ENCODE results near the gene SLC2A6.

Gene SLC2A6

DNA sequence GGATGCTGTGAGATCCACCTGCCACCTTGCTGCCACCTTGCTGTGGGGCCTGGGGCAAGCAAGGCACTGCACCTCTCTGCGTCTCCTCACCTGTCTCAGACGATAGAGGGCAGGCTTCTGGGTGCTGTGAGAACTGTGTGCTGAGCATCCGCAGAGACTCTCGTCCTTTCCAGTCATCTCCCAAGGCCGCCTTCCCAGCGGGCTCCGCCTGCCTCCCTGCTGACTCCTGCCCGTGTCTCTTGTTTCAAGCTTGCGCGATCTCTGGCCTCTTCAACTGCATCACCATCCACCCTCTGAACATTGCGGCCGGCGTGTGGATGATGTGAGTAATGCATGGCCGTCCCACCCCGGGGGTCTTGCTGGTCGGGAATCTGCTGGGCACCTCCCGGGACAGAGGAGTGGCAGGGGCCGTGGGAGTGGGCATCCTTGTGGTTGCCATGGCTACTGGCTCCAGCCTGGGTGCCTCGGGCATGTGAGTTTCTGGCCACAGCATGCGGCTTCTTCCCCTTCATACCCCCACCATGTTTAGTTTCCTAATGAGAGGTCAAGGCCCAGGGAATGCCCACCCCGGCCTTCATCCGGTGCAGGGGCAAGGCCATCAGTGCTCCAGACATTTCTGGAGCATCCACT is 15.6 kb downstream of the SLC2A6 start:
- no peak overlapping the region for H3K4me3 ChIP-seq (ENCODE audit: low read length)
- TF ChIP-seq, protein P1, sequence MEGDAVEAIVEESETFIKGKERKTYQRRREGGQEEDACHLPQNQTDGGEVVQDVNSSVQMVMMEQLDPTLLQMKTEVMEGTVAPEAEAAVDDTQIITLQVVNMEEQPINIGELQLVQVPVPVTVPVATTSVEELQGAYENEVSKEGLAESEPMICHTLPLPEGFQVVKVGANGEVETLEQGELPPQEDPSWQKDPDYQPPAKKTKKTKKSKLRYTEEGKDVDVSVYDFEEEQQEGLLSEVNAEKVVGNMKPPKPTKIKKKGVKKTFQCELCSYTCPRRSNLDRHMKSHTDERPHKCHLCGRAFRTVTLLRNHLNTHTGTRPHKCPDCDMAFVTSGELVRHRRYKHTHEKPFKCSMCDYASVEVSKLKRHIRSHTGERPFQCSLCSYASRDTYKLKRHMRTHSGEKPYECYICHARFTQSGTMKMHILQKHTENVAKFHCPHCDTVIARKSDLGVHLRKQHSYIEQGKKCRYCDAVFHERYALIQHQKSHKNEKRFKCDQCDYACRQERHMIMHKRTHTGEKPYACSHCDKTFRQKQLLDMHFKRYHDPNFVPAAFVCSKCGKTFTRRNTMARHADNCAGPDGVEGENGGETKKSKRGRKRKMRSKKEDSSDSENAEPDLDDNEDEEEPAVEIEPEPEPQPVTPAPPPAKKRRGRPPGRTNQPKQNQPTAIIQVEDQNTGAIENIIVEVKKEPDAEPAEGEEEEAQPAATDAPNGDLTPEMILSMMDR (conservative IDR thresholded peaks at IDR 0.05; ENCODE audit: low read depth, low read length): peak; percentile 35
- no peak for DNase-seq (ENCODE audit: low read depth)

DNA sequence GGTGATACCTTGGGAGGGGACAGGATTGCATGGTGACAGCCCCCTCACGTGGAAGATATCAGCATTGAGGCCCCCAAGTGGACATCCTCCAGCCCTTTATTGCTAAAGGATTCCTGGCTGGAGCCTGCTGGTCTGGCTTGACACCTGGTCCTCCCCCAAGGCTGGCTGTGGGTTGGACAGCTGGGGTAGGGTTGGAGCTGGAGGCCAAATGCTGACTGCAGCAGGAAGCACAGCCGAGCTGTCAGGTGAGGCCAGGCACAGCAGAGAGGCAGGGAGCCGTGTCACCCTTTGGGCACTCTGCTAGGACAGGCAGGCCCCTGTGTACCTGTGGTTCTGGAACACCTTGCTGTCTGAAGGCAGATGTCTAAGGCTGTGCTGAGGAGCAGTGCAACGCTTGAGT is 16.9 kb downstream of the SLC2A6 start:
- TF ChIP-seq, protein P1 (conservative IDR thresholded peaks at IDR 0.05; ENCODE audit: low read depth, low read length): no peak
- no peak overlapping the region for H3K4me3 ChIP-seq (ENCODE audit: low read length)
- no peak for DNase-seq (ENCODE audit: low read depth)

DNA sequence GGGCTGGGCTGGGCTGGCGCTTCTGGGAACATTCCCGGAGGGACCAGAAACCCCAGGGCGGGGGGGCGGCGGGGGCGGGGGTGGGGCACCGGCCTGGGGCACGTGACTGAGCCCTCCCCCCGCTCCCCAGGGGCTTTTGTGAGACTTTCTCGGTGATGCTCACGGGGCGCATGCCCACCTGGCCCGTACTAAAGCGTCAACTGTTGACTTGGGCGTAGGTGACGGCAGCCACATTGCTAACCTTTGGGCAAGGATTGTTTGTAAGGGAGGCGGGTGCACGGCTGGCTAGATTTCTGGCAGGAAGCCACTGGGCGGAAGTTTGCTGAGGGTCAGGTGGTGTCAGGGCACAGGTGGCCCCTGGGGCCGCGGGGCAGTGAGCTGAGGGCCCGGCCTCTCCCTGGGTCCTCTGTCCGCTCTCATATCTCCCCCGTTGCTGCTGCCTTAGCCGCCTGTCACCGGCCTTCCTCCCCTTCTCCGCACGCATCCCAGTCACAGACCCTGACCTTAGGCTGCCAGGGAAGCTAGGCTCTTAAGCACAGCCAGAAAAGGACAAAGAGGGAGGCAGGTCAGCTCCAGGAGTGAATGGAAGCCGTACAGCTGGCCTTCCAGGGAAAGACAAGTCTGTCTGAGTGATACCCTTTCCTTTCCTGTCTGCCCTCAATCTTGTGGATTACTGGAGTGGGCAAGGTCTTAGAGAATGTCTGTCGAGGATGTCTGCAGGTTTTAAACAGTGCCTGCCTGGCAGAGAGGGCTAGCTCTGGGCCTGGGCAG is 18.3 kb downstream of the SLC2A6 start:
- no peak for DNase-seq (ENCODE audit: low read depth)
- TF ChIP-seq, protein P1 (conservative IDR thresholded peaks at IDR 0.05; ENCODE audit: low read depth, low read length): no peak
- peak overlapping the region; percentile 62 for H3K4me3 ChIP-seq (ENCODE audit: low read length)

DNA sequence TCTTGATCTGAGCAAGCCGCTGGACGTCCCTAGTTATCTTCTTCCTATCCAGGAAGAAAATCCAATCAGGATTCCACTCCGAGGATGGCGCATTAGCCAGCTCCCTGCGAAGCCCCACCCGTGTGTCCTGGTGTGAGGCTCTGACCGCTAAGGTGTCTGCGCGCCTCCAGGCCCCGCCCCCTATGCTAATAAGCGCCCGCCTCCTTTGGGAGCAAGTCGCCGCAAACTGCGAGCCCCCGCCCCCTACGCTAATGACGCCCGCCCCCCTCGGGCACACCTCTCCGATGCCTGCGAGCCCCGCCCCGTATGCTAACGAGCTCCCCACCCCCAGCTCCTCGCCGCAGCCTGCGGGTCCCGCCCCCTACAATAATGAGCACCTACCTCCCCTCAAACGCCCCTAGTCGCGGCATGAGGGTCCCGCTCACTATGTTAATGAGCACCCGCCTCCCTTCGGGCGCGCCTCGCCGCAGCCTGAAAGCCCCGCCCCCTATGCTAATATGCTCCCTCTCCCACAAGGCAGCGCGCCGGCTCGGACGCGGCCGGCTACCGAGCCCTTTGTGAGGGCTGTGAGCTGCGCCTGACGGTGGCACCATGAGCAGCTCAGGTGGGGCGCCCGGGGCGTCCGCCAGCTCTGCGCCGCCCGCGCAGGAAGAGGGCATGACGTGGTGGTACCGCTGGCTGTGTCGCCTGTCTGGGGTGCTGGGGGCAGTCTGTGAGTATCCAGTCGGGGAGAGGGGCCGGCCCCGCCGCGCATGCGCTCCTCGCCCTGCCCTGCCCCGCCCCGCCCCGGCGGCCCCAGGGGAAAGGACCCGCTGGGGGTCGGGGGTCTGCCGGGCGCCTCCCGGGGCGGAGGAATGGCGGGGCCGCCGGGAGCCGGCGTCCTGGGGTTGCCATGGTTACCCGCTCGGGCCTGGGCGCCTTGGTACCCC is 19.2 kb downstream of the SLC2A6 start, which contains the start of gene CACFD1:
Gene CACFD1 (plus strand): TSS at position 503 of the 929 bp plus-strand sequence. CDS start 89 bp downstream, at position 592.
- H3K4me3 ChIP-seq (ENCODE audit: low read length): peak within 1 kb of the TSS; percentile 62
- TF ChIP-seq, protein P1 (conservative IDR thresholded peaks at IDR 0.05; ENCODE audit: low read depth, low read length): no peak
- peak; percentile 76 for DNase-seq (ENCODE audit: low read depth)

DNA sequence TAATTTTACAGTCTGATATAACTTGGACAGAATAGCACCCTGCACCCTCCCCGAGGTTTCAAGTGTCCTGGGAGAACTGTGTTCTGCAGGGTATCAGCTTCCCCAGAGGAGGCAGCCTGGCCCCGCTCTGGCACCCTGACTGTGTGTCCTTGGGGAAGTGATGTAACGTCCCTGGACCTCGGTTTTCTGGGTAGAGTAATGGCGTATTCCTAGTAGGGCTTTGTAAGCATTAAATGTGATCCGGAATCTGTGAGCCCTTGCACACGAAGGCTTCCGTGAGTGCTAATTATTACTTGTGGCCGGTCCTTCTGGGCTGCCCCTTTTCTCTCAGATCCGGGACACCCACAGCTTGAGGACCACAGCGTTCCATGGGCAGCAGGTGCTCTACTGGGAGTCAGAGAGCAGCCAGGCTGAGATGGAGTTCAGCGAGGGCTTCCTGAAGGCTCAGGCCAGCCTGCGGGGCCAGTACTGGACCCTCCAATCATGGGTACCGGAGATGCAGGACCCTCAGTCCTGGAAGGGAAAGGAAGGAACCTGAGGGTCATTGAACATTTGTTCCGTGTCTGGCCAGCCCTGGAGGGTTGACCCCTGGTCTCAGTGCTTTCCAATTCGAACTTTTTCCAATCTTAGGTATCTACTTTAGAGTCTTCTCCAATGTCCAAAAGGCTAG is 20.1 kb downstream of the SLC2A6 start:
- no peak for DNase-seq (ENCODE audit: low read depth)
- TF ChIP-seq, protein P1 (conservative IDR thresholded peaks at IDR 0.05; ENCODE audit: low read depth, low read length): no peak
- peak overlapping the region; percentile 62 for H3K4me3 ChIP-seq (ENCODE audit: low read length)

DNA sequence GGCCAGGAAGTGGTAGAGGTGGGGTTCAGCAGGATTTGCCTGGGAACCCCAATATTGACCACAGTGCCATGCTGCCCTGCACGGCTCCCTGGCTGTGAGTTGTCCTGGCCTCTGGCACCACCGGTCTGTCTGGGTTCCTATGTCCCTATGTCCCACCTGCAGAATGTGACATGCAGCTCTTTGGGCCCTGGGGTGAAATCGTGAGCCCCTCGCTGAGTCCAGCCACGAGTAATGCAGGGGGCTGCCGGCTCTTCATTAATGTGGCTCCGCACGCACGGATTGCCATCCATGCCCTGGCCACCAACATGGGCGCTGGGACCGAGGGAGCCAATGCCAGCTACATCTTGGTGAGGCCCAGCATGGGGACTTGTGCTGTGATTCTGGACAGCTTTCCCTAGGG is 21.2 kb downstream of the SLC2A6 start:
- no peak for DNase-seq (ENCODE audit: low read depth)
- TF ChIP-seq, protein P1 (conservative IDR thresholded peaks at IDR 0.05; ENCODE audit: low read depth, low read length): no peak
- H3K4me3 ChIP-seq (ENCODE audit: low read length): no peak overlapping the region

Measured in retinal pigment epithelial cell (primary cell).